ENCODE measurements around the gene ARHGEF1. TPM values are rescaled to one million over a fixed set of nuclear protein-coding genes. Genes with fewer than 3 reads are reported as not detected.
A peak's percentile ranks its signal among the peaks of the same experiment; 100 is the strongest.

Gene ARHGEF1
- polyA plus RNA-seq, 1 donor (not counting 4 experiments of a cell fraction or from before 2014, with no cell fraction given) = 30.5 TPM

DNA sequence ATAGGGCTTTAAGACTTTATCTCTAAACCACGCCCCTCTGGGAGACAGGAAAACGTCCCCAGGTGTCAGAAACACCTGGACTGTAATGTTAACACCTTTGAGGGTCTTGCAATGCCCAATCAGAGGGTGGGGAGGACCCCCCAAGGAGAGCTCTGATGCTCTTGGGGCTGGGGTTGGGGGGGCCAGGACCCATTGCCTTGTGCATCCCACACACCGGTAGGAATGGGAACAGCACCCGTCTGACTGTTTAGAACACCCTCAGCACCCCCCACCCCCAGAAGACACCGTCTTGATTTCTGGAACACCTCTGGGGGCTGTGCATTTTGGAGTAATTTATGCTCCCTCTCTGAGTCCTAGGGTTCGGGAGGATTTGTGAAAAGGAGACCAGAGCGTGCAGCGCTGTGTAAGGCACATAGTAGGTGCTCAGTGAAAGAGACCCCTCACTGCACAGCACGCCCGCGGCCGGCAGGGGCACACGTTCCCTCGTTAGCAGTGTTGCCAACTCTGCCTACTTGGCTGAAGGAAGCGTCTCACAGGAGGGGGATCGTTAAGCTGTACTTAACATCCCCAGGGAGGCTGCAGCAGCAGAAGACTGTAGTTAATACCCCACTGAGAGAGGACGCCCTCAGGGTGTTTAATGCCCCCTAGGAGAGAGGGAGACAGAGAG, 48.1 kb downstream of the ARHGEF1 start:
- Histone ChIP-seq H3K9ac (ENCODE audit: control insufficient read depth, extremely low read depth, insufficient read depth, low read length) (no peak overlapping the region), H3K9me1 (ENCODE audit: control insufficient read depth, extremely low read depth, insufficient read depth, low read length) (no peaks in the 10 kb centered on the region), H2AFZ (ENCODE audit: control insufficient read depth, low read length) (no peak overlapping the region), H3K9me3 (ENCODE audit: control insufficient read depth, low read depth, low read length) (no peaks in the 10 kb centered on the region), H3K27me3 (ENCODE audit: control insufficient read depth, extremely low read depth, insufficient read depth, low read length) (peaks cover 91% of the 10 kb centered on the region), H3K36me3 (ENCODE audit: control insufficient read depth in 2 of 2, extremely low read depth in 1 of 2, insufficient read depth in 2 of 2, low read length in 2 of 2) (no peaks in the 10 kb centered on the region), H4K20me1 (ENCODE audit: control insufficient read depth, extremely low read depth, insufficient read depth, low read length) (peaks cover 3% of the 10 kb centered on the region), H3K27ac (ENCODE audit: control insufficient read depth, insufficient read depth, low read length) (no peak overlapping the region), H3K4me3 (ENCODE audit: control insufficient read depth in 2 of 3, extremely low read depth in 1 of 3, insufficient read depth in 2 of 3, low read depth in 1 of 3, low read length in 3 of 3) (no peak overlapping the region), H3K79me2 (ENCODE audit: control insufficient read depth, insufficient read depth, low read length) (no peaks in the 10 kb centered on the region), H3K4me2 (ENCODE audit: control insufficient read depth, extremely low read depth, insufficient read depth, low read depth, low read length) (no peak overlapping the region), H3K4me1 (ENCODE audit: control insufficient read depth, extremely low read depth, insufficient read depth, low read length) (peaks cover 12% of the 10 kb centered on the region)
- FAIRE-seq (no peak), DNase-seq (ENCODE audit: low read depth, low spot score) (no peak)
- TF ChIP-seq EZH2 (IDR thresholded peaks at IDR 0.05; ENCODE audit: low read length) = no peak
- TF ChIP-seq, protein P1, sequence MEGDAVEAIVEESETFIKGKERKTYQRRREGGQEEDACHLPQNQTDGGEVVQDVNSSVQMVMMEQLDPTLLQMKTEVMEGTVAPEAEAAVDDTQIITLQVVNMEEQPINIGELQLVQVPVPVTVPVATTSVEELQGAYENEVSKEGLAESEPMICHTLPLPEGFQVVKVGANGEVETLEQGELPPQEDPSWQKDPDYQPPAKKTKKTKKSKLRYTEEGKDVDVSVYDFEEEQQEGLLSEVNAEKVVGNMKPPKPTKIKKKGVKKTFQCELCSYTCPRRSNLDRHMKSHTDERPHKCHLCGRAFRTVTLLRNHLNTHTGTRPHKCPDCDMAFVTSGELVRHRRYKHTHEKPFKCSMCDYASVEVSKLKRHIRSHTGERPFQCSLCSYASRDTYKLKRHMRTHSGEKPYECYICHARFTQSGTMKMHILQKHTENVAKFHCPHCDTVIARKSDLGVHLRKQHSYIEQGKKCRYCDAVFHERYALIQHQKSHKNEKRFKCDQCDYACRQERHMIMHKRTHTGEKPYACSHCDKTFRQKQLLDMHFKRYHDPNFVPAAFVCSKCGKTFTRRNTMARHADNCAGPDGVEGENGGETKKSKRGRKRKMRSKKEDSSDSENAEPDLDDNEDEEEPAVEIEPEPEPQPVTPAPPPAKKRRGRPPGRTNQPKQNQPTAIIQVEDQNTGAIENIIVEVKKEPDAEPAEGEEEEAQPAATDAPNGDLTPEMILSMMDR (optimal IDR thresholded peaks at IDR 0.05 in 1 of 3, IDR thresholded peaks at IDR 0.05 in 1 of 3, conservative IDR thresholded peaks at IDR 0.05 in 1 of 3; ENCODE audit: extremely low read depth in 1 of 3, insufficient read depth in 2 of 3, low read length in 3 of 3) = peak; percentile 40 to 64 (median 41)
- dilution Hi-C loops (cut with MboI; ENCODE audit: extremely low pct_ligation_motif_present, low sequenced_read_pairs) = no loop called here

DNA sequence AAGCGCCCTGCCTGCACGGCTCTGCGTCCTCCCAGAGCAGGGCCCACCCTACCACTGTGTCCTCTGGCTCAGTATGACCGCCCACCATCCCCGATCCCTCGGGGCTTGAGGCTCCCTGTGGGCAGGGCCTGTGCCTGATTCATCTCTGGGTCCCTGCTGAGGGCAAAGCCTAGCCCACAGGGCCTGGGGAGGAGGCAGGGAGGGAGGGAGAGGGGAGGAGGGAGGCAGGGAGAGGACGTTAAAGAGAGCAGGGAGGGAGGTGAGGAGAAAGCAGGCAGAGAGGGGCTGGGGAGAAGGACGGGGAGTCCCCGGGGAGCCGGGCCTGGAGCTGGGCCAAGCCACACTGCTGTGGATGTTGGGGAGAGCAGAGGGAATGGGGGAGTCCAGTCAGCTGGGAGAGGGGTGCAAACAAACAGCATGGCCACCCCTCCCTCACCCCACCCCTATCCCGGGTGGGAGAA, 49.3 kb downstream of the ARHGEF1 start:
- dilution Hi-C loops (cut with MboI; ENCODE audit: extremely low pct_ligation_motif_present, low sequenced_read_pairs) = no loop called here
- H3K9ac ChIP-seq (ENCODE audit: control insufficient read depth, extremely low read depth, insufficient read depth, low read length) = no peak overlapping the region
- no peak overlapping the region for H3K4me3 ChIP-seq (ENCODE audit: control insufficient read depth in 2 of 3, extremely low read depth in 1 of 3, insufficient read depth in 2 of 3, low read depth in 1 of 3, low read length in 3 of 3)
- TF ChIP-seq, protein P1 (optimal IDR thresholded peaks at IDR 0.05 in 1 of 3, IDR thresholded peaks at IDR 0.05 in 1 of 3, conservative IDR thresholded peaks at IDR 0.05 in 1 of 3; ENCODE audit: extremely low read depth in 1 of 3, insufficient read depth in 2 of 3, low read length in 3 of 3) = no peak
- TF ChIP-seq EZH2 (IDR thresholded peaks at IDR 0.05; ENCODE audit: low read length) = no peak
- H3K4me2 ChIP-seq (ENCODE audit: control insufficient read depth, extremely low read depth, insufficient read depth, low read depth, low read length) = no peak overlapping the region
- peaks cover 20% of the 10 kb centered on the region for H3K4me1 ChIP-seq (ENCODE audit: control insufficient read depth, extremely low read depth, insufficient read depth, low read length)
- no peaks in the 10 kb centered on the region for H3K9me3 ChIP-seq (ENCODE audit: control insufficient read depth, low read depth, low read length)
- H4K20me1 ChIP-seq (ENCODE audit: control insufficient read depth, extremely low read depth, insufficient read depth, low read length) = peaks cover 3% of the 10 kb centered on the region
- FAIRE-seq = no peak
- H2AFZ ChIP-seq (ENCODE audit: control insufficient read depth, low read length) = no peak overlapping the region
- no peak overlapping the region for H3K27ac ChIP-seq (ENCODE audit: control insufficient read depth, insufficient read depth, low read length)
- DNase-seq (ENCODE audit: low read depth, low spot score) = no peak
- H3K79me2 ChIP-seq (ENCODE audit: control insufficient read depth, insufficient read depth, low read length) = no peaks in the 10 kb centered on the region
- peaks cover 90% of the 10 kb centered on the region for H3K27me3 ChIP-seq (ENCODE audit: control insufficient read depth, extremely low read depth, insufficient read depth, low read length)
- H3K36me3 ChIP-seq (ENCODE audit: control insufficient read depth in 2 of 2, extremely low read depth in 1 of 2, insufficient read depth in 2 of 2, low read length in 2 of 2) = no peaks in the 10 kb centered on the region
- H3K9me1 ChIP-seq (ENCODE audit: control insufficient read depth, extremely low read depth, insufficient read depth, low read length) = no peaks in the 10 kb centered on the region
